Activated CD4-positive, alpha-beta memory T cell treated with anti-CD3 and anti-CD28 coated beads for 36 hours (primary cell): ENCODE results near the gene SETD6. TPM values are rescaled to one million over a fixed set of nuclear protein-coding genes. Genes with fewer than 3 reads are reported as not detected.

Experiments used
- CTCF ChIA-PET: fragments of 350-600 bp; sonication (Branson Sonifier 250); formaldehyde crosslinking; loops from one replicate; lab custom pipeline; 2021; ENCODE audit warnings: antibody characterized with exemption, inconsistent platforms; lab: Charles Lee
- POLR2A ChIA-PET: fragments of 350-600 bp; sonication (Branson Sonifier 250); formaldehyde crosslinking; loops from one replicate; lab custom pipeline; 2021; ENCODE audit warnings: antibody characterized with exemption; lab: Charles Lee
- DNase-seq: peaks from one replicate; pipeline ENCODE4 v3.0.0-alpha.2; 2020
- H3K27ac Mint-ChIP-seq: one replicate; pipeline ENCODE4 v1.8.0; 2021; ENCODE audit warnings: mixed read lengths
- H3K27me3 Mint-ChIP-seq: one replicate; pipeline ENCODE4 v1.8.0; 2021; ENCODE audit warnings: mixed read lengths
- H3K36me3 Mint-ChIP-seq: one replicate; pipeline ENCODE4 v1.8.0; 2021; ENCODE audit warnings: mixed read lengths
- H3K4me1 Mint-ChIP-seq: one replicate; pipeline ENCODE4 v1.8.0; 2021; ENCODE audit warnings: low read depth, mixed read lengths
- H3K4me3 Mint-ChIP-seq: one replicate; pipeline ENCODE4 v1.8.0; 2021; ENCODE audit warnings: mild to moderate bottlenecking, mixed read lengths
- H3K9me3 Mint-ChIP-seq: one replicate; pipeline ENCODE4 v1.8.0; 2021; ENCODE audit warnings: mixed read lengths
- intact Hi-C: fragments of 100-400 bp; cut with micrococcal nuclease; formaldehyde crosslinking; loops from one replicate; pipeline ENCODE4 v1.15.1; 2023
- total RNA-seq, 2 experiments: library from RNA; stranded (reverse); gene quantifications; one replicate each; pipeline ENCODE4 v1.2.3, GENCODE V29; 2021

SETD6 gene
- total RNA-seq, 2 experiments from 2014 or later, result 12.9 to 14.5 TPM

DNA sequence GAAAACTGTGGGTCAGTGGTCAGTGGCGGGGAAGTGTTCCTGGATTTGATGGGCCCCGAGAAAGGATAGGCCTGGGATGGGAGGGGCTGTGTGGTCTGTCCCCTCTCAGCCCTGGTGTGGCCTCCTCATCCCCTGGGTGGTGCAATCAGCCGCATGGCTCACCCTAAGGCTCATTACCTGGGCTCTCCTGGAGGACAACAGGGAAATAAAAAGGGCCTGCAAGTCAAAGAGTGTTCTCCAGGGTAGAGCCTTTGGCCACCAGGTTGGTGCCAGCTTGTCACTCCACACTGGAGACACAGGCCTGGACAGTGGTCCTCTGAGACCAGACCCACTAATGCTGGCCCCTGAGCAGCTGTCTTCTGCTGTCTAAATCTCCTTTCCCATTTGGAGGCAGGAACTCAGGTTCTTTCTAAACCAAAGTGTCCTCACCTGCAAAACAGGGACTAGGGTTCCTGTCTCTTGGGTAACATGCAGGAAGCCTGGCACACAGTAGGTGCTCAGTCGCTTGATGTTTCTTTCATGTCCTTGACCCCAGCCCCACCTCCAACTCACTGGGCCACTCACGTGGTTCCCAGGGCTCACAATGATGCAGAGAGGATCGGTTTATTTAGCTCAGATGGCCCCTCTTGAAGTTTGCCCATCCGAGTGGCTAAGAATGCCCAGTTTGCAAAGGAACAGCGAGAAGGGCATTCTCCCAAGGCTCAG is 12.9 kb upstream of the SETD6 start:
- Mint-ChIP-seq H3K27ac (no peak overlapping the region), H3K4me3 (no peak overlapping the region), H3K9me3 (no peaks in the 10 kb centered on the region), H3K36me3 (no peaks in the 10 kb centered on the region), H3K27me3 (peaks cover 10% of the 10 kb centered on the region), H3K4me1 (peaks cover 10% of the 10 kb centered on the region)
- peak; percentile 4 for DNase-seq
- CTCF ChIA-PET, result no interaction called here
- intact Hi-C loops, result no loop called here
- POLR2A ChIA-PET, result no interaction called here

DNA sequence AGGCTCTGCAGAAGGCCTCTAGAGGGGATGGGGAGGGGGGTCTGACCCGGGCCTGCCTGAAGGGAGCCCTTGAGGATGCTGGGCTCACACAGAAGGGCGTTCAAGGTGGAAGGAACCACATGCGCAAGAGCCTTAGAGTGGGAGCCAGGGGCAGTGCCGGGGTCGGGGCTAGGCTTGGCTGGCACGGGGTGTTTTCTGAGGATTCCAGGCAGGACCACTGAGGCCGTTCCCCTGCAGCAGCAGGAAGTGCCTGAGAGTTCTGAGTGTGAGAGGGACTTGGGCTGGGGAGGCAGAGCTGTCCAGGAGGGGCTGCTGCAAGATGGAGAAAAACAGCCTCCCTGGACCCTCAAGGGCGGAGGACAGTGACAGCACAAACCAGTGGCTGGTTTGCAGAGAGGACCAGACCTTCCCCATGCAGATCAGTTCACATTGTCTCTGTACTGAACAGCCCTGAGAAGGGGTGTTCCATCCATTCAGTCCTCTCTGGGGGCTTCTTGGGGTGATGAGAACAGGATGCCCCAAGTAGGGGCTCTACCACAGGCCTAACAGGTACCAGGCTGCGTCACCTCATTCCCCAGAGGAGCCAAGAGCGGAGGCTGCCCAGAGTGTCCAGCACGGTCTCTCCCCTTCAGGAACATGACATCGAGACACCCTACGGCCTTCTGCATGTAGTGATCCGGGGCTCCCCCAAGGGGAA is 12.0 kb upstream of the SETD6 start:
- peaks cover 10% of the 10 kb centered on the region for H3K4me1 Mint-ChIP-seq
- intact Hi-C loops, result no loop called here
- peaks cover 10% of the 10 kb centered on the region for H3K27me3 Mint-ChIP-seq
- no peak for DNase-seq
- H3K4me3 Mint-ChIP-seq, result no peak overlapping the region
- H3K9me3 Mint-ChIP-seq, result no peaks in the 10 kb centered on the region
- no peaks in the 10 kb centered on the region for H3K36me3 Mint-ChIP-seq
- CTCF ChIA-PET, result no interaction called here
- H3K27ac Mint-ChIP-seq, result no peak overlapping the region
- POLR2A ChIA-PET, result no interaction called here

DNA sequence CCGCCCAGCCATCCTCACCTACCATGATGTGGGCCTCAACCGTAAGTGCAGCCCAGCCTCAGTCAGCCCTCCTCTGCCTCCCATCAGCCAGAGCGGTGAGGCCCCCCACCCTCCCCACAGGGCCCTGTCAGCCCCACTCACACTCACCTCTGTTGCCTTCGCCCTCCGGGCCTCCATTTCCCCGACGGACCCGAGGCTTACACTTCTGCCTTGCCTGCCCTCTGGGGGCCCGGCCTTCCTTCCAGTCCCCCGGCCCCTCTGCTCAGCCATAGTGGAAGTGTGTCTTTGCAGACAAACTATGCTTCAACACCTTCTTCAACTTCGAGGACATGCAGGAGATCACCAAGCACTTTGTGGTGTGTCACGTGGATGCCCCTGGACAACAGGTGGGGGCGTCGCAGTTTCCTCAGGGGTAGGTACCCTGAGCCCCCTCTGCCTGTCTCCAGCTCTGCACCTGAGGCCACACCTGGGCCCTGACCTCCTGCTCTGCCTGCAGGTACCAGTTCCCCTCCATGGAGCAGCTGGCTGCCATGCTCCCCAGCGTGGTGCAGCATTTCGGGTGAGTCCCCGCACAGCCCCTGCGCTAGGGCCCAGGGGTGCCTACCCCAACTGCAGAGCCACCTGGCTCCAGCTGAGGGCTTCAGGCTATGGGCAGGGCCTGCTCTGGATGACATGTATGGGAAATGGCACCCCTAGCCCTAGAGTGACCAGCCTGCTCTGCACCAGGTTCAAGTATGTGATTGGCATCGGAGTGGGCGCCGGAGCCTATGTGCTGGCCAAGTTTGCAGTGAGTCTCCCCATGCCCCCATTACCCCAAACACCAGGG is 11.2 kb upstream of the SETD6 start:
- intact Hi-C loops, result no loop called here
- Mint-ChIP-seq H3K4me3 (no peak overlapping the region), H3K4me1 (peaks cover 10% of the 10 kb centered on the region), H3K27ac (no peak overlapping the region), H3K36me3 (no peaks in the 10 kb centered on the region), H3K27me3 (peaks cover 10% of the 10 kb centered on the region), H3K9me3 (no peaks in the 10 kb centered on the region)
- no peak for DNase-seq
- ChIA-PET POLR2A (no interaction called here), CTCF (no interaction called here)

DNA sequence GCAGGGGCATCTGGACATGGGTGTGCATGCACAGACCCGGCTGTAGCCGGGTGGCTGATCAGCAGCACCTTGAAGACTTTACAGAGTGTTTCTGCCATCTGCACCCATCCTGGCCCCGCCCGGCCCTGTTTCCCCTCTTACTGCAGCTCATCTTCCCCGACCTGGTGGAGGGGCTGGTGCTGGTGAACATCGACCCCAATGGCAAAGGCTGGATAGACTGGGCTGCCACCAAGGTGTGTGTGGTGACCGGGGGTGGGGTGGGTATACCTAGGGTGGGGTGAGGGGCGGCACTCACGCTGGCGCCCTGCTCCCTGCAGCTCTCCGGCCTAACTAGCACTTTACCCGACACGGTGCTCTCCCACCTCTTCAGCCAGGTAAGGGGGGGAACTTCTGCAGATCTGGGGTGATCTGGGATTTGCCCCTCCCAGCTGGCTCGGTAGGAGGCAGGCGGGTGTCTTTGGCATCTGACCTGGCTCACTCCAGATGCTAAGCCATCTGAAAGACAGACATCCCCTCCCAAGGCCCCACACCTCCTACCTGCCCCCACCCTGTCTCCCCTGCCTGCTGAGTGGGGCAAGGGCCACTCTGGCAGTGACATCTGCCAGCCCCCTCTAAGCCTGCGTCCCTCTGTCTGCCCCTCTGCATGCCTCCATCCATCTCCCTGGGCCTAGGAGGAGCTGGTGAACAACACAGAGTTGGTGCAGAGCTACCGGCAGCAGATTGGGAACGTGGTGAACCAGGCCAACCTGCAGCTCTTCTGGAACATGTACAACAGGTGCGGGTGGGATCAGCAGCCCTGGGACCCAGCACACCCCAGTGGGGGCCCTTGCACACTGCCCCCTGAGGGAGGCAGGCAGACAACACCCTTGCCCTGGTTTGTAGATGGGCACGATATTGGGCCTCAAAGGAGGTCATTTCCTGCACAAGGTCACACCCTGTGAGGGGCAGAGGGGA is 8.8 kb upstream of the SETD6 start:
- ChIA-PET CTCF (no interaction called here), POLR2A (no interaction called here)
- Mint-ChIP-seq H3K27ac (no peak overlapping the region), H3K27me3 (peaks cover 8% of the 10 kb centered on the region), H3K4me1 (peaks cover 2% of the 10 kb centered on the region), H3K36me3 (no peaks in the 10 kb centered on the region), H3K9me3 (no peaks in the 10 kb centered on the region), H3K4me3 (no peak overlapping the region)
- DNase-seq, result no peak
- intact Hi-C loops, result no loop called here

DNA sequence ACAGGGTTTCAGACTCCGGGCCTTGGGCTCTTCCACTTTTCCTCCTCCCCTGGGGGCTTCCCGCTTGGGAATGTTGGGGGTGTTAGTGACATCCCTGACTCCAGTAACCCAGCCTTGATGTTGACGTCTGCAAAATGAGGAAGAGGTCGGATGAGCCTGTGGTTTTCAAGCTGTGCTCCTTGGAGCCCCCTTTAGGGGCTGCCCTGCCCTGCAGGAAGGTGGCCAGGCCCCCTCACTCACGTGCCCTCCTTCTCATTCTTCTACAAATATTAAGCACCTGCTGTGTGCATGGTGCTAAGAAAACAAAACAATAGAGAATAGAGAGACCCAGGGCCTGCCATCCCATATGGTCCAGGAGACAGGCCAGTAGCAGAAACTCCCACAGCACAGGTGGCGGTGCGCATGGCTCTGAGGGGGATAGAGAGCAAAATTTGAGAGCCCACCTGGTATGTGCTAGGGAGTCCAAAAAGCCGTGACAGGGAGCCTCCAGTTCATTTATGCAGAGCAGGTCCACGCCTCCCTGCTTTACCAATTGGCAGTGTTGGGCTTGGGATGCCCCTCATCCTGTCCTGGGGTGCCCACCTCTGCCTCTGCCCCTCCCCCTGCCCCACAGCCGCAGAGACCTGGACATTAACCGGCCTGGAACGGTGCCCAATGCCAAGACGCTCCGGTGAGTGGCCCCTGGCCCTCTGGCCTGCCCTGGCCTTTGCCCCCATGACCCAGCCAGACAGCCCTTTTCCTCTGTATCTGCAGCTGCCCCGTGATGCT is 7.9 kb upstream of the SETD6 start:
- H3K9me3 Mint-ChIP-seq, result no peaks in the 10 kb centered on the region
- H3K27me3 Mint-ChIP-seq, result peaks cover 3% of the 10 kb centered on the region
- H3K27ac Mint-ChIP-seq, result no peak overlapping the region
- peaks cover 1% of the 10 kb centered on the region for H3K4me1 Mint-ChIP-seq
- CTCF ChIA-PET, result no interaction called here
- no peak for DNase-seq
- intact Hi-C loops, result no loop called here
- no peak overlapping the region for H3K4me3 Mint-ChIP-seq
- H3K36me3 Mint-ChIP-seq, result no peaks in the 10 kb centered on the region
- POLR2A ChIA-PET, result no interaction called here

DNA sequence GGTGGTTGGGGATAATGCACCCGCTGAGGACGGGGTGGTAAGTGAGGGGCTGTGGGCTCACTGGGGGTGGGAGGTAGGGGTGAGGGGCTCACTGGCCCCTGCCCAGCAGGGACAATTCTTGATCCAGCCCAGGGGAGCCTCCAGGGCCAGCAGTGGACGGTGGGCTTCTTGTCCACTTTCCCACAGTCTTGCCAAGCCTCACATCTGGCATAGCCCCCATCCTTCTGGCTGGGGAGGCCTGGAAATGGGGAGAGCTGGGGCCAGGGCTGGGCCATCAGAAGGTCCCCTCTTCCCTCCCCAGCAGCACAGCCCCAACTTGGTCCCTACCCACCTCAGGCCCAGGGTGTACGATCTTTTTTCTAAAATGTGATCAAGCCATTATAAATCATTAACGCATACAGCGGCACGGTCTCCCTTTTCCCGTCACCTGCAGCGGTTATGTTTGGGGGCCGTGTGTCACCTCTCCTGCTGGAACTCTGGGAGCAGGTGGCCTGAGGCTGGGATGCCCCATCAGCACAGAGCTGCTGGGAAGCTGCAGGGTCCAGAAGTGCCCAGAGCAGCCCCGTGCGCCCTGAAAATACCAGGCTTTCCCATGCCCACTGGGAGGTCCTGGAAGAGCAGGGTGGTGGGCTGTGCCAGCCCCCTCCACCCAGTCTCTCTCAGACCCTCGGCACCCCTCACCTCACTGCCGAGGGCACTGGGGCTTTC is 7.2 kb upstream of the SETD6 start:
- Mint-ChIP-seq H3K4me1 (peaks cover 1% of the 10 kb centered on the region), H3K27ac (no peak overlapping the region), H3K4me3 (no peak overlapping the region), H3K36me3 (no peaks in the 10 kb centered on the region), H3K9me3 (no peaks in the 10 kb centered on the region), H3K27me3 (no peaks in the 10 kb centered on the region)
- CTCF ChIA-PET, result no interaction called here
- no peak for DNase-seq
- intact Hi-C loops, result no loop called here
- POLR2A ChIA-PET, result no interaction called here

DNA sequence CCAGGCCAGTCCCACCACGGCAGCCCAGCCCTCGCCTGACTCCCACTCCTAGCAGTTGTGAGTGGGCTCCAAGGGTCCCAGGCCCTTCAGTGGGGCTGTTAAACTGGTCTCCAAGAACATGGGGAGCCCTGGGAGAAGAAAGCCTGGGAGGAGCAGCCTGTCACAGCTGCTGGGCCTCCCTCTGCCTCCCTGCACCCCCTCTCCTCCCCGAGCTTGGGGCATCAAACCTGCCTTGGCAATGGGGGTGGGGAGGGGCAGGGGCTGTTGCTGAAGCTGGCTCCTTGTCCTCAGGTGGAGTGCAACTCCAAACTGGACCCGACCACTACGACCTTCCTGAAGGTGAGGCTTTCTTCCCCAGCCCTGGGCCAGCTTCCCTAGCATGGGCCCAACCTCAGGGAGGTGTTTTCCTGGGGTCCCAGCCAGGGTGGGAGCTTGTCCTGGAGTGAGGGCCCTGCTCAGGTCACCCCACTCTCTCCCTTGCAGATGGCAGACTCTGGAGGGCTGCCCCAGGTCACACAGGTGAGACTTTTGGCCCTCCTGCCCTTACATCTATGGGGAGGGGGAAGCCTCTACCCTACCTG is 6.6 kb upstream of the SETD6 start:
- Mint-ChIP-seq H3K4me3 (no peak overlapping the region), H3K9me3 (no peaks in the 10 kb centered on the region), H3K27me3 (no peaks in the 10 kb centered on the region), H3K4me1 (peaks cover 5% of the 10 kb centered on the region), H3K36me3 (peaks cover 2% of the 10 kb centered on the region), H3K27ac (no peak overlapping the region)
- DNase-seq, result no peak
- ChIA-PET CTCF (interaction anchor here (8.5 kb wide), 1 partner anchor 247 kb away, joined by 96 read pairs; no protein-coding TSS in a partner anchor), POLR2A (no interaction called here)
- intact Hi-C loops, result no loop called here

DNA sequence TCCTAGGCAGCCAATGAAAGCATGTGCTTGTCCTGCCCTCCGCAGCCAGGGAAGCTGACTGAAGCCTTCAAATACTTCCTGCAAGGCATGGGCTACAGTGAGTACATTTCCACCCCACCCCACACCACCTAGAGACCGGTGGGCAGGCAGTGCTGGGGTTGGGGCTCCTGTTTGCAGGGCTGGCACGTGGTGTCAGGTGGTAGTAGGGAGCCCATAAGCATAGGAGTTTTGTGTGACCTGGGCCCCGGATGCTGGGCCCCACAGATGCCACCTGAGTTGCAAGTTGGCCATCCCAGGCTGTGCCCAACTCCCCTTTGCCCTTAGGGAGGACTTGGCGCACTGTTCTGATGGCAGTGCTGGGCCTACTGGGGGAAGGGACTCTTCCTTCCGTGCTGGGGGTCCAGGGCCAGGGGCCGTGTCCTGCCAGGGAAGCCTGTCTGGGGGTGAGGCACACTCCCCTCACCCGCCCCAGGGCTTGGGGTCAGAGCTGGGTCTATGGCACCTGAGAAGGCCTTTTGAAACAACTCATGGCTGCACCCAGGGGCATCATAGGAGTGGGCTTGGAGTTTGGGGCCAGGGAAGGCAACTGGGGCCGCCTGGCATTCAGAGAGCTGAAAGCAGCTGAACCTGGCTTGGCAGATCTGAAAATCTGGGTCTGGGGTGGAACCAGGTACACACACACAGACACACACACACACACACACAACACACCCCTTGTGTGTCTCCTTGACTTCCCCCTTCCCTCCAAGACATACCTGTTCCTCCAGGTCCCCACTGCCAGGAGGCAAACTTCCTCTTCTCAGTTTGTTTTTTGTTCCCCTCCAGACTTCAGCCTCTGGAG is 5.8 kb upstream of the SETD6 start:
- Mint-ChIP-seq H3K9me3 (no peaks in the 10 kb centered on the region), H3K36me3 (peaks cover 2% of the 10 kb centered on the region), H3K27me3 (no peaks in the 10 kb centered on the region), H3K27ac (no peak overlapping the region), H3K4me1 (peaks cover 8% of the 10 kb centered on the region), H3K4me3 (no peak overlapping the region)
- ChIA-PET POLR2A (no interaction called here), CTCF (interaction anchor here (0.6 to 8.5 kb wide), 2 partner anchors 152 to 246 kb away, joined by 3 to 96 read pairs; no protein-coding TSS in a partner anchor)
- no peak for DNase-seq
- intact Hi-C loops, result no loop called here

DNA sequence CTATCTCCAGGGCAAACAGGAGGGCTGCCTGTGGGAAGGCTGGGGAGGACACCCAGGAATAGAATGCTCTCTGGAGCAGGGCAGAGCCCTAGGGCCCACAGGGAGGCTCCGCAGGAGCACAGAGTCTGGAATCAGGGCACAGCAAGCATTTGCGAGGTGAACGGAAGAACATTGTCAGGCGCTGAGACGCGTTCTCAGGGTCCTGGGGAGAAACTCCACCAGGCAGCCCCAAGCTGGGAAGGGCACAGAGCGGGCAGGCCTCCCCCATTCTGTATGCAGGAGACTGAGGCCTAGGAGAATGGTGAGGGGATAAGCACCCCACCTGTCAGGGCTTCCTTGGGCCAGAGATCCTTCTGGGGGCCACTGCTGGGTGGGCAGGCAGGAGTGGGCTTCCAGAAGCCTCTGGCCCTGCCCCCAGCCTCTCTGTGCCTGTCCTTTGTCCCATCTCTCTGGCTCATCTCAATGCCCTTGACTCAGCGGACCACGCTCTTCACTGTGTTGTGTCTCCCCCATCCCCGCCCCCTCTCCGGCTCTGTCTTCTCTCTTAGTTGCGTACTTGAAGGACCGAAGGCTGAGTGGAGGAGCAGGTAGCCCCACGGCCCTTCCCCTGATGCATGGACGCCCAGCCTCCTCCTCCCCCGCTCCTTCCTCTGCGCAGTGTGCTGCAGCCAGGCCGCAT is 5.1 kb upstream of the SETD6 start:
- CTCF ChIA-PET, result interaction anchor here (0.6 to 8.5 kb wide), 2 partner anchors 151 to 245 kb away, joined by 3 to 96 read pairs (median 4); no protein-coding TSS in a partner anchor

More for the DNA sequence above, 5.1 kb upstream of the SETD6 start:
- intact Hi-C loops, result no loop called here
- Mint-ChIP-seq H3K4me3 (no peak overlapping the region), H3K4me1 (peaks cover 14% of the 10 kb centered on the region), H3K36me3 (peaks cover 2% of the 10 kb centered on the region), H3K9me3 (no peaks in the 10 kb centered on the region), H3K27me3 (no peaks in the 10 kb centered on the region), H3K27ac (no peak overlapping the region)
- no peak for DNase-seq
- POLR2A ChIA-PET, result no interaction called here
